Suprapubic skin (tissue), 4 donors: ENCODE results near the gene NFKB2.

Source experiments
- CTCF ChIP-seq, 2 donors: fragments of 200-600 bp in 1 of 2; fragments of 450-650 bp in 1 of 2; sonication (generic) in 1 of 2; IDR thresholded peaks; one replicate each; pipeline ENCODE4 v1.5.1; 2016 to 2019; ENCODE audit warnings: antibody characterized with exemption in 2 of 2, mild to moderate bottlenecking in 1 of 2, moderate library complexity in 1 of 2
- EP300 ChIP-seq: sonication (generic); formaldehyde crosslinking; IDR thresholded peaks from one replicate; pipeline ENCODE4 v1.6.1; 2017; ENCODE audit warnings: antibody characterized with exemption
- POLR2A ChIP-seq, 2 donors: fragments of 450-650 bp; IDR thresholded peaks; one replicate each; pipeline ENCODE4 v1.6.1; 2017; ENCODE audit warnings: antibody characterized with exemption in 2 of 2, mild to moderate bottlenecking in 2 of 2, moderate library complexity in 2 of 2
- POLR2AphosphoS5 ChIP-seq, 3 donors: sonication (generic); formaldehyde crosslinking; IDR thresholded peaks; one replicate each; pipeline ENCODE4 v1.6.1; 2017; ENCODE audit warnings: antibody characterized with exemption in 3 of 3

GRCh38 chr10:102426803-102427287, 31.3 kb downstream of the NFKB2 start:
- TF ChIP-seq POLR2A (IDR thresholded peaks at IDR 0.05) = no peak
- TF ChIP-seq CTCF (IDR thresholded peaks at IDR 0.05) = no peak
- TF ChIP-seq EP300 = no peak
- TF ChIP-seq POLR2AphosphoS5 (IDR thresholded peaks at IDR 0.05) = no peak
